Stimulated activated CD4-positive, alpha-beta T cell treated with anti-CD3 and anti-CD28 coated beads, Interleukin-1b, Interleukin-23, amount 100 ng/mL, for 1 hour (primary cell): Measurements from ENCODE around the gene MEGF9.
"Not testable (repeated sequence)": the region's sequence is repeated elsewhere in the genome, so short reads cannot be mapped to it uniquely, and the experiment has no call there.

Experiments
- DNase-seq, 2 donors: peaks; one replicate each; pipeline ENCODE4 v3.0.0-alpha.2; 2020; ENCODE audit warnings: low read depth in 2 of 2

MEGF9 gene

GRCh38 chr9:120714088-120714845, at the start of gene MEGF9:
MEGF9 (minus strand) TSS chr9:120714470; CDS start chr9:120714358, 112 bp downstream.
- peak; percentile 88 to 90 for DNase-seq

GRCh38 chr9:120761006-120761405, 46.7 kb upstream of the MEGF9 start:
- no peak for DNase-seq

GRCh38 chr9:120759755-120760400, 45.6 kb upstream of the MEGF9 start:
- DNase-seq: no peak

- DNase-seq: no peak
These were observed 44.3 kb upstream of the MEGF9 start for GRCh38 chr9:120758544-120758943.

GRCh38 chr9:120757026-120757913, 43.0 kb upstream of the MEGF9 start:
- DNase-seq: no peak

- no peak for DNase-seq
These were observed 42.3 kb upstream of the MEGF9 start for GRCh38 chr9:120756531-120756930.

GRCh38 chr9:120755810-120756434, 41.7 kb upstream of the MEGF9 start:
- peak; percentile 37 to 43 for DNase-seq

- no peak for DNase-seq
These were observed 40.8 kb upstream of the MEGF9 start for GRCh38 chr9:120755044-120755443.

- no peak for DNase-seq
These were observed 36.2 kb upstream of the MEGF9 start for GRCh38 chr9:120750421-120750820.

GRCh38 chr9:120746366-120746765, 32.1 kb upstream of the MEGF9 start:
- DNase-seq: not testable (repeated sequence)

GRCh38 chr9:120745278-120745677, 31.0 kb upstream of the MEGF9 start:
- DNase-seq: no peak

- DNase-seq: no peak
These were observed 28.7 kb upstream of the MEGF9 start for GRCh38 chr9:120742951-120743416.

- no peak for DNase-seq
These were observed 27.4 kb upstream of the MEGF9 start for GRCh38 chr9:120741701-120742100.

- no peak for DNase-seq
These were observed 26.9 kb upstream of the MEGF9 start for GRCh38 chr9:120741191-120741590.

GRCh38 chr9:120740132-120740531, 25.9 kb upstream of the MEGF9 start:
- DNase-seq: no peak

GRCh38 chr9:120737416-120738165, 23.3 kb upstream of the MEGF9 start:
- no peak for DNase-seq

GRCh38 chr9:120736881-120737280, 22.6 kb upstream of the MEGF9 start:
- no peak for DNase-seq

GRCh38 chr9:120735415-120736126, 21.3 kb upstream of the MEGF9 start:
- no peak for DNase-seq

GRCh38 chr9:120734607-120735410, 20.5 kb upstream of the MEGF9 start:
- no peak for DNase-seq
